GM21447 (cell line): ENCODE data around the gene ERP27.

Experiments
- ATAC-seq: cut with Tn5 transposase; IDR thresholded peaks from one replicate; pipeline ENCODE4 v1.9.1; 2021; ENCODE audit not compliant: unreplicated experiment

Gene ERP27

GRCh38 chr12:14871886-14872285, 66.5 kb downstream of the ERP27 start:
- no peak for ATAC-seq

- no peak for ATAC-seq
These were observed 67.1 kb downstream of the ERP27 start for GRCh38 chr12:14871247-14871646.

GRCh38 chr12:14868916-14869506, 69.3 kb downstream of the ERP27 start:
- ATAC-seq, result no peak
